Activated naive CD4-positive, alpha-beta T cell treated with Interleukin-2 at 50 U/mL for 16 hours (primary cell): ENCODE measurements around the gene POLA1.

Experiments
- DNase-seq: peaks from one replicate; pipeline ENCODE4 v3.0.0-alpha.2; 2020

The POLA1 gene

GRCh38 chrX:25012793-25013631 is 319.3 kb downstream of the POLA1 start:
- DNase-seq: no peak

GRCh38 chrX:25013632-25014365 is 320.1 kb downstream of the POLA1 start:
- DNase-seq: no peak

- no peak for DNase-seq
These were observed 320.7 kb downstream of the POLA1 start for GRCh38 chrX:25014366-25014838.

- no peak for DNase-seq
These were observed 322.0 kb downstream of the POLA1 start, which contains the start of gene ARX for GRCh38 chrX:25015486-25016360. Gene ARX (minus strand): TSS chrX:25015965. CDS start chrX:25015737, 228 bp downstream.

GRCh38 chrX:25016361-25016671 is 322.6 kb downstream of the POLA1 start:
- no peak for DNase-seq

- no peak for DNase-seq
These were observed 323.4 kb downstream of the POLA1 start for GRCh38 chrX:25016938-25017598.

- no peak for DNase-seq
These were observed 324.0 kb downstream of the POLA1 start for GRCh38 chrX:25017667-25018247.

GRCh38 chrX:25018682-25019081 is 325.0 kb downstream of the POLA1 start:
- DNase-seq: no peak

- DNase-seq: no peak
These were observed 326.1 kb downstream of the POLA1 start for GRCh38 chrX:25019707-25020390.

GRCh38 chrX:25020391-25020904 is 326.7 kb downstream of the POLA1 start:
- DNase-seq: no peak

GRCh38 chrX:25020905-25021449 is 327.3 kb downstream of the POLA1 start:
- peak; percentile 26 for DNase-seq

- DNase-seq: no peak
These were observed 329.0 kb downstream of the POLA1 start for GRCh38 chrX:25022499-25023325.

- DNase-seq: no peak
These were observed 330.2 kb downstream of the POLA1 start for GRCh38 chrX:25023908-25024307.

GRCh38 chrX:25025615-25026014 is 331.9 kb downstream of the POLA1 start:
- no peak for DNase-seq

GRCh38 chrX:25026576-25026975 is 332.9 kb downstream of the POLA1 start:
- no peak for DNase-seq

- no peak for DNase-seq
These were observed 335.0 kb downstream of the POLA1 start for GRCh38 chrX:25028726-25029125.

GRCh38 chrX:25029288-25029825 is 335.6 kb downstream of the POLA1 start:
- DNase-seq: no peak

- DNase-seq: no peak
These were observed 341.2 kb downstream of the POLA1 start for GRCh38 chrX:25034889-25035288.

- DNase-seq: no peak
These were observed 345.3 kb downstream of the POLA1 start for GRCh38 chrX:25039036-25039435.

GRCh38 chrX:25043192-25043591 is 349.5 kb downstream of the POLA1 start:
- no peak for DNase-seq
